Neuronal stem cell (in vitro differentiated cells): ENCODE data around the gene ZNF652. TPM values are rescaled to one million over a fixed set of nuclear protein-coding genes. Genes with fewer than 3 reads are reported as not detected.

ENCODE experiments used
- small RNA-seq: library from polyadenylated mRNA; stranded (forward); fragments of <200 nt; extraction: miRNeasy Mini kit (QIAGEN cat#:217004); gene quantifications from one replicate; pipeline ENCODE3, GENCODE V24; 2013; ENCODE audit not compliant: insufficient read depth

ZNF652 gene

Small RNA genes within 50 kb of the gene (small RNA-seq; reads per million reads assigned to genes)
- not detected for gene MIR6129
